HUES6 (cell line): ENCODE results near the gene CNTNAP2.
"Not testable (repeated sequence)": the region's sequence is repeated elsewhere in the genome, so short reads cannot be mapped to it uniquely, and the experiment has no call there.

Experiments used
- H3K27ac ChIP-seq: 2 replicates; pipeline ENCODE4 v1.7.0; 2013; ENCODE audit warnings: low read depth, mild to moderate bottlenecking, low read length, inconsistent platforms
- H3K27me3 ChIP-seq: 2 replicates; pipeline ENCODE4 v1.6.1; 2013; ENCODE audit warnings: low read length; ENCODE audit not compliant: control insufficient read depth, insufficient read depth
- H3K36me3 ChIP-seq: 2 replicates; pipeline ENCODE4 v1.6.1; 2013; ENCODE audit warnings: low read length; ENCODE audit not compliant: control insufficient read depth, insufficient read depth
- H3K4me1 ChIP-seq: 2 replicates; pipeline ENCODE4 v1.6.1; 2013; ENCODE audit warnings: low read length; ENCODE audit not compliant: control insufficient read depth, insufficient read depth
- H3K4me3 ChIP-seq: 2 replicates; pipeline ENCODE4 v1.5.1; 2013; ENCODE audit warnings: low read depth, low read length
- H3K9ac ChIP-seq: one replicate; pipeline ENCODE4 v1.6.1; 2013; ENCODE audit warnings: mild to moderate bottlenecking, low read length
- H3K9me3 ChIP-seq: 2 replicates; pipeline ENCODE4 v1.6.1; 2013; ENCODE audit warnings: low read depth, low read length; ENCODE audit not compliant: control insufficient read depth, insufficient read depth

Gene CNTNAP2

GRCh38 chr7:147593271-147594057 lies 1476.9 kb downstream of the CNTNAP2 start:
- H3K4me1 ChIP-seq, result no peaks in the 10 kb centered on the region
- H3K27ac ChIP-seq, result no peak overlapping the region
- no peaks in the 10 kb centered on the region for H3K27me3 ChIP-seq
- no peak overlapping the region for H3K4me3 ChIP-seq
- no peaks in the 10 kb centered on the region for H3K36me3 ChIP-seq
- H3K9me3 ChIP-seq, result peaks cover 12% of the 10 kb centered on the region
- H3K9ac ChIP-seq, result no peak overlapping the region

- H3K27ac ChIP-seq, result no peak overlapping the region
- H3K9me3 ChIP-seq, result peaks cover 18% of the 10 kb centered on the region
- no peaks in the 10 kb centered on the region for H3K27me3 ChIP-seq
Observed at GRCh38 chr7:147595042-147595441, 1478.4 kb downstream of the CNTNAP2 start.

GRCh38 chr7:147598687-147599086 lies 1482.1 kb downstream of the CNTNAP2 start:
- not testable (repeated sequence) for H3K27me3 ChIP-seq, H3K4me3 ChIP-seq, H3K9ac ChIP-seq, H3K27ac ChIP-seq, H3K36me3 ChIP-seq
- peaks cover 16% of the 10 kb centered on the region for H3K9me3 ChIP-seq
- H3K4me1 ChIP-seq, result peaks cover 11% of the 10 kb centered on the region

More at GRCh38 chr7:147595042-147595441, 1478.4 kb downstream of the CNTNAP2 start:
- Histone ChIP-seq H3K4me1 (peaks cover 2% of the 10 kb centered on the region; the same call in 1 of the 2 replicates), H3K36me3 (no peaks in the 10 kb centered on the region), H3K9ac (no peak overlapping the region), H3K4me3 (no peak overlapping the region)

GRCh38 chr7:147605323-147605722 lies 1488.7 kb downstream of the CNTNAP2 start:
- Histone ChIP-seq H3K27ac (peak overlapping the region; percentile 46), H3K27me3 (no peaks in the 10 kb centered on the region), H3K9ac (peak overlapping the region; percentile 74), H3K4me3 (peak overlapping the region; percentile 26; the same call in 1 of the 2 replicates), H3K4me1 (peaks cover 40% of the 10 kb centered on the region), H3K36me3 (no peaks in the 10 kb centered on the region; the same call in 1 of the 2 replicates), H3K9me3 (peaks cover 9% of the 10 kb centered on the region; the same call in 1 of the 2 replicates)

GRCh38 chr7:147607157-147607800 lies 1490.7 kb downstream of the CNTNAP2 start:
- no peak overlapping the region for H3K4me3 ChIP-seq
- peaks cover 18% of the 10 kb centered on the region; the same call in 1 of the 2 replicates for H3K9me3 ChIP-seq
- no peaks in the 10 kb centered on the region for H3K27me3 ChIP-seq
- no peaks in the 10 kb centered on the region; the same call in 1 of the 2 replicates for H3K36me3 ChIP-seq
- peaks cover 33% of the 10 kb centered on the region for H3K4me1 ChIP-seq
- peak overlapping the region; percentile 54; the same call in 1 of the 2 replicates for H3K27ac ChIP-seq
- H3K9ac ChIP-seq, result peak overlapping the region; percentile 74

GRCh38 chr7:147611431-147611830 lies 1494.8 kb downstream of the CNTNAP2 start:
- no peaks in the 10 kb centered on the region for H3K27me3 ChIP-seq
- no peaks in the 10 kb centered on the region; the same call in 1 of the 2 replicates for H3K36me3 ChIP-seq
- peaks cover 15% of the 10 kb centered on the region; the same call in 1 of the 2 replicates for H3K9me3 ChIP-seq
- no peak overlapping the region for H3K9ac ChIP-seq
- H3K27ac ChIP-seq, result no peak overlapping the region
- no peak overlapping the region for H3K4me3 ChIP-seq
- peaks cover 11% of the 10 kb centered on the region for H3K4me1 ChIP-seq

- Histone ChIP-seq H3K27me3 (no peaks in the 10 kb centered on the region), H3K4me3 (no peak overlapping the region), H3K9ac (no peak overlapping the region), H3K27ac (no peak overlapping the region), H3K4me1 (peaks cover 6% of the 10 kb centered on the region), H3K36me3 (no peaks in the 10 kb centered on the region), H3K9me3 (peaks cover 12% of the 10 kb centered on the region)
Observed at GRCh38 chr7:147635288-147635687, 1518.7 kb downstream of the CNTNAP2 start.

- Histone ChIP-seq H3K9ac (no peak overlapping the region), H3K9me3 (peaks cover 12% of the 10 kb centered on the region), H3K36me3 (no peaks in the 10 kb centered on the region), H3K4me1 (peaks cover 6% of the 10 kb centered on the region), H3K4me3 (no peak overlapping the region), H3K27me3 (no peaks in the 10 kb centered on the region), H3K27ac (no peak overlapping the region)
Observed at GRCh38 chr7:147636553-147636952, 1520.0 kb downstream of the CNTNAP2 start.

GRCh38 chr7:147638566-147638965 lies 1522.0 kb downstream of the CNTNAP2 start:
- Histone ChIP-seq H3K9ac (no peak overlapping the region), H3K27ac (no peak overlapping the region), H3K4me3 (no peak overlapping the region), H3K27me3 (no peaks in the 10 kb centered on the region), H3K4me1 (peaks cover 6% of the 10 kb centered on the region), H3K9me3 (0 out of 2 replicates have a peak, but pooled peaks cover 2% of the 10 kb centered on the region), H3K36me3 (no peaks in the 10 kb centered on the region)

GRCh38 chr7:147639037-147639436 lies 1522.4 kb downstream of the CNTNAP2 start:
- H3K27ac ChIP-seq, result no peak overlapping the region
- no peak overlapping the region for H3K9ac ChIP-seq
- H3K9me3 ChIP-seq, result no peaks in the 10 kb centered on the region
- no peaks in the 10 kb centered on the region for H3K36me3 ChIP-seq
- H3K27me3 ChIP-seq, result no peaks in the 10 kb centered on the region
- H3K4me1 ChIP-seq, result peaks cover 6% of the 10 kb centered on the region
- no peak overlapping the region for H3K4me3 ChIP-seq

GRCh38 chr7:147639751-147640150 lies 1523.2 kb downstream of the CNTNAP2 start:
- H3K9ac ChIP-seq, result no peak overlapping the region
- H3K27me3 ChIP-seq, result no peaks in the 10 kb centered on the region
- H3K27ac ChIP-seq, result no peak overlapping the region
- H3K9me3 ChIP-seq, result no peaks in the 10 kb centered on the region
- H3K4me1 ChIP-seq, result peaks cover 6% of the 10 kb centered on the region
- H3K4me3 ChIP-seq, result no peak overlapping the region
- no peaks in the 10 kb centered on the region for H3K36me3 ChIP-seq
